GM12878 (cell line): ENCODE data around the gene PTPRN2. TPM values are rescaled to one million over a fixed set of nuclear protein-coding genes. Genes with fewer than 3 reads are reported as not detected.

Experiments
- ATAC-seq: fragments of 200-7000 bp; cut with Tn5 transposase; 3 replicates; pipeline ENCODE4 v1.9.1; 2020; ENCODE audit warnings: mild to moderate bottlenecking, moderate library complexity
- BruUV-seq: library from RNA; stranded (reverse); fragments of 400-500 nt; replicated peaks from 2 replicates; lab custom pipeline; 2021; lab: Mats Ljungman, UMichigan
- CTCF ChIA-PET: fragments of 300-600 bp; sonication (Branson Sonifier 250); formaldehyde crosslinking; extraction: SDS; loops from one replicate; lab custom pipeline; 2021; ENCODE audit warnings: inconsistent platforms; lab: Yijun Ruan, JAX
- POLR2A ChIA-PET: fragments of 350-600 bp; formaldehyde crosslinking; extraction: SDS; loops from one replicate; lab custom pipeline; 2021; ENCODE audit warnings: inconsistent platforms; lab: Charles Lee
- RAD21 ChIA-PET: fragments of 300-600 bp; sonication (Branson Sonifier 250); formaldehyde crosslinking; loops from one replicate; lab custom pipeline; 2023; ENCODE audit warnings: antibody characterized with exemption; ENCODE audit not compliant: unreplicated experiment; lab: Charles Lee
- SMC1A ChIA-PET: fragments of 300-600 bp; sonication (Branson Sonifier 250); formaldehyde crosslinking; loops from one replicate; lab custom pipeline; 2023; ENCODE audit not compliant: unreplicated experiment, uncharacterized antibody; lab: Charles Lee
- DNase-seq: peaks from one replicate; pipeline ENCODE4 v3.0.0-alpha.2; 2011; ENCODE audit warnings: low read depth, low spot score
- FAIRE-seq: peaks from 3 replicates; lab custom pipeline; 2011; peaks lifted over from hg19 to GRCh38; lab: Jason Lieb, UNC
- H2AFZ ChIP-seq: 2 replicates; pipeline ENCODE4 v1.6.0; 2011; ENCODE audit warnings: low read depth, low read length, control low read depth; ENCODE audit not compliant: control insufficient read depth
- H3K27ac ChIP-seq: 2 replicates; pipeline ENCODE4 v1.5.1; 2011; ENCODE audit warnings: control low read depth; ENCODE audit not compliant: control insufficient read depth, insufficient read depth
- H3K27me3 ChIP-seq, 2 experiments: replicated peaks in 1 of 2; 2 replicates each; pipeline versions ENCODE4 v1.6.0 to v1.6.1; 2011; ENCODE audit warnings: low read length in 1 of 2; ENCODE audit not compliant: control insufficient read depth in 2 of 2, insufficient read depth in 2 of 2
- H3K36me3 ChIP-seq, 2 experiments: 2 replicates each; pipeline ENCODE4 v1.5.1; 2011; ENCODE audit warnings: low read length in 1 of 2; ENCODE audit not compliant: control insufficient read depth in 2 of 2, insufficient read depth in 2 of 2
- H3K4me1 ChIP-seq: 2 replicates; pipeline ENCODE4 v1.6.1; 2011; ENCODE audit warnings: mild to moderate bottlenecking, low read length, moderate library complexity, mixed read lengths; ENCODE audit not compliant: control insufficient read depth, insufficient read depth
- H3K4me2 ChIP-seq: 2 replicates; pipeline ENCODE4 v1.6.0; 2011; ENCODE audit warnings: control low read depth; ENCODE audit not compliant: control insufficient read depth, insufficient read depth
- H3K4me3 ChIP-seq: fragments of 200-600 bp; sonication (generic); 2 replicates; pipeline ENCODE4 v1.5.1; 2016
- H3K79me2 ChIP-seq: 2 replicates; pipeline ENCODE4 v1.6.0; 2011; ENCODE audit warnings: low read length; ENCODE audit not compliant: control insufficient read depth, insufficient read depth
- H3K9ac ChIP-seq: 2 replicates; pipeline ENCODE4 v1.8.0; 2011; ENCODE audit warnings: low read length, control low read depth, mixed read lengths; ENCODE audit not compliant: control insufficient read depth, insufficient read depth
- H3K9me3 ChIP-seq: replicated peaks from 3 replicates; pipeline ENCODE4 v1.5.1; 2011; ENCODE audit warnings: mild to moderate bottlenecking, low read length; ENCODE audit not compliant: control insufficient read depth, insufficient read depth
- H4K20me1 ChIP-seq: 2 replicates; pipeline ENCODE4 v1.6.0; 2011; ENCODE audit not compliant: control insufficient read depth, insufficient read depth
- BCL11A ChIP-seq: IDR thresholded peaks from 2 replicates; pipeline ENCODE4 v1.6.1; 2011; ENCODE audit warnings: low read depth, low read length
- CREM ChIP-seq: IDR thresholded peaks from 2 replicates; pipeline ENCODE4 v1.6.1; 2014; ENCODE audit warnings: antibody characterized with exemption, low read depth
- EZH2 ChIP-seq: IDR thresholded peaks from 2 replicates; pipeline ENCODE4 v1.6.1; 2012; ENCODE audit warnings: low read depth, mild to moderate bottlenecking, control low read depth, inconsistent platforms, low read length, borderline replicate concordance; ENCODE audit not compliant: control insufficient read depth
- FOXM1 ChIP-seq: IDR thresholded peaks from 2 replicates; pipeline ENCODE4 v1.6.1; 2012; ENCODE audit warnings: low read depth, mild to moderate bottlenecking, inconsistent platforms, low read length, moderate library complexity
- NFXL1 ChIP-seq: fragments of 450-650 bp; IDR thresholded peaks from 2 replicates; pipeline ENCODE4 v1.6.1; 2017; ENCODE audit warnings: antibody characterized with exemption, mild to moderate bottlenecking, borderline replicate concordance
- NR2F1 ChIP-seq: fragments of 450-650 bp; conservative IDR thresholded peaks from 2 replicates; pipeline ENCODE4 v1.6.1; 2017; ENCODE audit warnings: mild to moderate bottlenecking
- RCOR1 ChIP-seq: conservative IDR thresholded peaks from 2 replicates; pipeline ENCODE4 v1.6.1; 2012; ENCODE audit warnings: low read depth, low read length, improper control_type of control experiment
- SUPT20H ChIP-seq: IDR thresholded peaks from 2 replicates; pipeline ENCODE4 v1.6.1; 2011; ENCODE audit warnings: low read depth, mild to moderate bottlenecking, low read length, moderate library complexity, borderline replicate concordance; ENCODE audit not compliant: control insufficient read depth
- WGBS: methylation state at CpG from one replicate; pipeline ENCODE4 v1.1.6; 2016; ENCODE audit warnings: low lambda C conversion rate; ENCODE audit not compliant: insufficient replicate concordance, insufficient coverage; ENCODE audit errors: missing lambda C conversion rate; 5-methylcytosine and 5-hydroxymethylcytosine counted together
- in situ Hi-C: fragments of 300-500 bp; cut with MboI; formaldehyde crosslinking; loops from 9 replicates; pipeline ENCODE4 v1.14.3; 2018; ENCODE audit warnings: mixed read lengths
- intact Hi-C: fragments of 100-400 bp; cut with micrococcal nuclease; formaldehyde crosslinking; loops from one replicate; pipeline ENCODE4 v1.14.2; 2022; ENCODE audit not compliant: unreplicated experiment
- polyA plus RNA-seq, 11 experiments: library from polyadenylated mRNA; depleted of rRNA in 4 of 11; unstranded in 6 of 11; stranded (reverse) in 5 of 11; fragments of >200 nt; fragmentation: Nextera tagmentation in 4 of 11; fragmentation: Illumina TruSeq in 1 of 11; extraction: Ambion mirVana in 4 of 11; extraction: Trizol in 1 of 11; gene quantifications; 1 replicate in 1 of 11; 2 replicates in 10 of 11; pipeline versions ENCODE4 v1.2.1 to v1.2.3, GENCODE V29; 2011 to 2016; ENCODE audit warnings: inconsistent platforms in 2 of 11, missing spikeins in 2 of 11, low read depth in 1 of 11
- total RNA-seq, 4 experiments: library from RNA; depleted of rRNA in 3 of 4; stranded (reverse); fragments of >200 nt in 3 of 4; fragmentation: Illumina TruSeq in 1 of 4; extraction: Trizol in 1 of 4; gene quantifications; 2 replicates each; pipeline versions ENCODE4 v1.2.1 to v1.2.3, GENCODE V29; 2013 to 2021
- TF ChIP-seq, protein P1 (sequence below): fragments of 450-650 bp; formaldehyde crosslinking; IDR thresholded peaks from 2 replicates; pipeline ENCODE4 v1.4.0; 2020; ENCODE audit warnings: mild to moderate bottlenecking, moderate library complexity

Gene PTPRN2
- total and polyA plus RNA-seq, 10 of the 15 experiments (the other 5 are each of a cell fraction or from before 2014, with no cell fraction given) = 5.4 TPM; not detected in 9

GRCh38 chr7:157817944-157818700, 769.5 kb downstream of the PTPRN2 start:
- H3K4me1 ChIP-seq = no peaks in the 10 kb centered on the region
- H3K27ac ChIP-seq = no peak overlapping the region
- ChIA-PET RAD21 (no interaction called here), CTCF (no interaction called here), POLR2A (no interaction called here), SMC1A (no interaction called here)
- no peaks in the 10 kb centered on the region for H3K79me2 ChIP-seq
- DNase-seq = no peak
- no peak overlapping the region for H2AFZ ChIP-seq
- H3K9ac ChIP-seq = no peak overlapping the region
- no TSS peak for BruUV-seq
- intact Hi-C loops = no loop called here
- no peak for FAIRE-seq
- TF ChIP-seq CREM (no peak), FOXM1 (no peak), NFXL1 (no peak), BCL11A (no peak), RCOR1 (no peak), SUPT20H (no peak), EZH2 (no peak), NR2F1 (no peak)
- TF ChIP-seq, protein P1, sequence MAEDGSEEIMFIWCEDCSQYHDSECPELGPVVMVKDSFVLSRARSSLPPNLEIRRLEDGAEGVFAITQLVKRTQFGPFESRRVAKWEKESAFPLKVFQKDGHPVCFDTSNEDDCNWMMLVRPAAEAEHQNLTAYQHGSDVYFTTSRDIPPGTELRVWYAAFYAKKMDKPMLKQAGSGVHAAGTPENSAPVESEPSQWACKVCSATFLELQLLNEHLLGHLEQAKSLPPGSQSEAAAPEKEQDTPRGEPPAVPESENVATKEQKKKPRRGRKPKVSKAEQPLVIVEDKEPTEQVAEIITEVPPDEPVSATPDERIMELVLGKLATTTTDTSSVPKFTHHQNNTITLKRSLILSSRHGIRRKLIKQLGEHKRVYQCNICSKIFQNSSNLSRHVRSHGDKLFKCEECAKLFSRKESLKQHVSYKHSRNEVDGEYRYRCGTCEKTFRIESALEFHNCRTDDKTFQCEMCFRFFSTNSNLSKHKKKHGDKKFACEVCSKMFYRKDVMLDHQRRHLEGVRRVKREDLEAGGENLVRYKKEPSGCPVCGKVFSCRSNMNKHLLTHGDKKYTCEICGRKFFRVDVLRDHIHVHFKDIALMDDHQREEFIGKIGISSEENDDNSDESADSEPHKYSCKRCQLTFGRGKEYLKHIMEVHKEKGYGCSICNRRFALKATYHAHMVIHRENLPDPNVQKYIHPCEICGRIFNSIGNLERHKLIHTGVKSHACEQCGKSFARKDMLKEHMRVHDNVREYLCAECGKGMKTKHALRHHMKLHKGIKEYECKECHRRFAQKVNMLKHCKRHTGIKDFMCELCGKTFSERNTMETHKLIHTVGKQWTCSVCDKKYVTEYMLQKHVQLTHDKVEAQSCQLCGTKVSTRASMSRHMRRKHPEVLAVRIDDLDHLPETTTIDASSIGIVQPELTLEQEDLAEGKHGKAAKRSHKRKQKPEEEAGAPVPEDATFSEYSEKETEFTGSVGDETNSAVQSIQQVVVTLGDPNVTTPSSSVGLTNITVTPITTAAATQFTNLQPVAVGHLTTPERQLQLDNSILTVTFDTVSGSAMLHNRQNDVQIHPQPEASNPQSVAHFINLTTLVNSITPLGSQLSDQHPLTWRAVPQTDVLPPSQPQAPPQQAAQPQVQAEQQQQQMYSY (CRISPR knock-in tag) = no peak
- no peaks in the 10 kb centered on the region for H4K20me1 ChIP-seq
- 48% methylated on average over 10 of the region's 13 CpGs for WGBS
- no peak overlapping the region for H3K4me3 ChIP-seq
- no peaks in the 10 kb centered on the region; the same call in 2 of the 3 replicates for H3K9me3 ChIP-seq
- in situ Hi-C loops = no loop called here
- ATAC-seq = no peak
- no peak overlapping the region for H3K4me2 ChIP-seq
- H3K27me3 ChIP-seq = no peaks in the 10 kb centered on the region
- no peaks in the 10 kb centered on the region for H3K36me3 ChIP-seq
